ENCODE measurements around the gene GSX1. TPM values are rescaled to one million over a fixed set of nuclear protein-coding genes. Genes with fewer than 3 reads are reported as not detected.
A peak's percentile ranks its signal among the peaks of the same experiment; 100 is the strongest.
"Not testable (repeated sequence)": the region's sequence is repeated elsewhere in the genome, so short reads cannot be mapped to it uniquely, and the experiment has no call there.

Gene GSX1
- total RNA-seq (2014; rRNA removed; shearing (Covaris generic)): not detected in 2 replicates

DNA sequence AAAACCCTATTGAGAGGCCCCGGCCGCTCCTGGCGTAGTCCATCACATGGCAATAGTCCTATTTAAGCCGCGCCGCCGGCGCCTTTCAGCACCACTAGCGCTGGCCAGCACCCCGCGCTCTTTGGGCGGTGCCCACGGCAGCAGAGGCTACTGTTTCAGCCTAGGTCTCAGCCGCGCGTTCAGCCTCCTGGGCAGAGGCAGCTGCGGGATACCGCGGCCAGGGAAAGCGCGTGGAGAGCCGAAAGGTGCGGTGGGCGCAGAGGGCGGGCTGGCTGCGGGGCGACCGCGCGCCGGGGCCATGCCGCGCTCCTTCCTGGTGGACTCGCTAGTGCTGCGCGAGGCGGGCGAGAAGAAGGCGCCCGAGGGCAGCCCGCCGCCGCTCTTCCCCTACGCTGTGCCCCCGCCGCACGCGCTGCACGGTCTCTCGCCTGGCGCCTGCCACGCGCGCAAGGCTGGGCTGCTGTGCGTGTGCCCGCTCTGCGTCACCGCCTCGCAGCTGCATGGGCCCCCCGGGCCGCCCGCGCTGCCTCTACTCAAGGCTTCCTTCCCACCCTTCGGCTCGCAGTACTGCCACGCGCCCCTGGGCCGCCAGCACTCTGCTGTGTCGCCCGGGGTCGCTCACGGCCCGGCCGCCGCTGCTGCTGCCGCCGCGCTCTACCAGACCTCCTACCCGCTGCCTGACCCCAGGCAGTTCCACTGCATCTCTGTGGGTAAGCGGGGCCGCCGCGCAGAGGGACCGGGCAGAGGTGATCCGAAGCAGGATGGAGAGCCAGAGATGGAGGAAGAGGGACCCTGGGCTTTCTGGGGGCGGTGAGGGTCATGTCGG is at the start of gene GSX1:
Gene GSX1, plus strand, starts transcription at position 91 of the 826 bp plus-strand sequence. Its CDS starts 208 bp downstream, at position 299.
- DNase-seq: peak; percentile 92
- no peak within 1 kb of the TSS for H3K4me3 ChIP-seq (ENCODE audit: insufficient read depth, low read depth, low read length)
- no peaks in the 10 kb centered on the region for H3K36me3 ChIP-seq (replicated peaks; ENCODE audit: control insufficient read depth, insufficient read depth, low read length)
- peaks cover 100% of the 10 kb centered on the region for H3K27me3 ChIP-seq (ENCODE audit: control insufficient read depth, insufficient read depth, low read length)

DNA sequence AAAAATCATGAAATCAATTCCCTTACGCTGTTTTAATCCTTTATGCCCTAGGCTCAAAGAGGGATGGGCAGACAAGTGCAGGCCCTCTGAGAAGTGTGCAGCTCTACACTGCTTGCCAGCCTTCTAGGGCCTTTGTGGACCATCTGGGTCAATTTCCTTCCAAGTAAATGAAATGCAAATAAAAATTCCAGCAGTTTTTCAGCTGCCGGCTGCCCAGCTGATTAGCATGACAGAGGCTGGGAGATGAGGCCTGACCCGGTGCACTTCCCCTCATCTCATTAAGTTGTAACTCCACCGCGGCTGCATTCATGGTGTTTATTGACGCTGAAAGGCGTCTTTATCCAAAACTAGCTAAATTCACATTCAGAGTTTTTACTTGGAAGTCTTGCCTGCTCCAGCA is 47.5 kb upstream of the GSX1 start:
- Histone ChIP-seq H3K27me3 (ENCODE audit: control insufficient read depth, insufficient read depth, low read length) (no peaks in the 10 kb centered on the region), H3K36me3 (replicated peaks; ENCODE audit: control insufficient read depth, insufficient read depth, low read length) (no peaks in the 10 kb centered on the region), H3K4me3 (ENCODE audit: insufficient read depth, low read depth, low read length) (no peak overlapping the region)
- DNase-seq: peak; percentile 67

DNA sequence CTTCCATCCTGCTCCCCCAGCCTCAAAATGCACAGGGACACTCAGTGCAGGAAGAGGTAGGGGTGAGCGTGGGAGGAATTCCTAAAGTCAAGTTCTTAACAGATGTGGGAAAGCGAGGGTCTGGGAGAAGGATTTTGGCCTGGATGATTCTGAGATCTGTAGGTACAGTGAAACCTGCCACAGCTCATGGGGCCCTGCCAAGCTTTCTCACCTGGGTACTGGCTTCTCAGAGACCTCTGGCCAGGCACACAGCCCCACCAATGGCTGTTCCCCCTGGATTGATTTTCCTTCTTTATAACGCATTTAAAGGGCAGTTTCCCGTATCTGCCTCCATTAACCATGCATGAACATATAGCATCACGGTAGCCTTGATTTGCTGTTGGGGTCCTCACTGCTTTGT is 47.0 kb upstream of the GSX1 start:
- no peak overlapping the region for H3K4me3 ChIP-seq (ENCODE audit: insufficient read depth, low read depth, low read length)
- H3K27me3 ChIP-seq (ENCODE audit: control insufficient read depth, insufficient read depth, low read length): no peaks in the 10 kb centered on the region; the same call in 1 of the 2 replicates

DNA sequence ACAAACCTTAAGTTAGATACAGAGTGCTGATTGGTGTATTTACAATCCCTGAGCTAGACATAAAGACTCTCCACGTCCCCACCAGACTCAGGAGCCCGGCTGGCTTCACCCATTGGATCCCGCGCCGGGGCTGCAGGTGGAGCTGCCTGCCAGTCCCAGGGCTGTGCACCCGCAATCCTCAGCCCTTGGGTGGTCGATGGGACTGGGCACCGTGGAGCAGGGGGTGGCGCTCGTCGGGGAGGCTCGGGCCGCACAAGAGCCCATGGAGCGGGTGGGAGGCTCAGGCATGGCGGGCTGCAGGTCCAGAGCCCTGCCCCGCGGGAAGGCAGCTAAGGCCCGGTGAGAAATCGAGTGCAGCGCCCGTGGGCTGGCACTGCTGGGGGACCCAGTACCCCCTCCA is 44.1 kb upstream of the GSX1 start:
- not testable (repeated sequence) for DNase-seq; H3K4me3 ChIP-seq (ENCODE audit: insufficient read depth, low read depth, low read length); H3K36me3 ChIP-seq (replicated peaks; ENCODE audit: control insufficient read depth, insufficient read depth, low read length); H3K27me3 ChIP-seq (ENCODE audit: control insufficient read depth, insufficient read depth, low read length)

More for the DNA sequence above, 47.0 kb upstream of the GSX1 start:
- DNase-seq: peak; percentile 40
- H3K36me3 ChIP-seq (replicated peaks; ENCODE audit: control insufficient read depth, insufficient read depth, low read length): no peaks in the 10 kb centered on the region

DNA sequence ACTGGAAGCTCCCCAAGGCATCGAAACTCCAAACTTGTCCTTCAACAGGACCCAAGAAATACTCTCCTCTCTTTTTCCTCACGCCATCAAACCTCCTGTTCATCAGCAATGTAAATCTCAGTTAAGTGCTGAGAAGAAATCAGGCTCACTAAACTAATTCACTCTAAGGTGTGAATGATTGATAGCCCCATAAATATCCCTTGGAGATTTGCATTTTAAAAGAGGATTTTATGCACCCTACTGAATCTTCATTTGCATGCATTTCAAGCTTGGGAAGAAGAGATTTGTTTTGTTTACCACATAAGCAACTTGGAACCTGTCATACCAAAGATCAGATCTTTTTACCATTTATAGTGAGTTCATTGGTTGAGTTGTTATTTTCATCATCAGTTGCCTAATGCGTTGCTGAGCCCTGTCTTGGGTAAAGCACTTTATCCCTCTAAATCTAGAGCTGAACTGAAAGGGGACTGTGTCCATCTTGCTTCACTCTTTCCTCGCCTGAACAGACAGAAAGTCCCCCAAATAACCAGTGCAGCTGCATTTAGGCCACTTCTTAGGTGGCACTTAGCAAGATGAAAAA is 40.2 kb upstream of the GSX1 start:
- Histone ChIP-seq H3K36me3 (replicated peaks; ENCODE audit: control insufficient read depth, insufficient read depth, low read length) (no peaks in the 10 kb centered on the region), H3K27me3 (ENCODE audit: control insufficient read depth, insufficient read depth, low read length) (no peaks in the 10 kb centered on the region; the same call in 1 of the 2 replicates), H3K4me3 (ENCODE audit: insufficient read depth, low read depth, low read length) (no peak overlapping the region)
- no peak for DNase-seq

DNA sequence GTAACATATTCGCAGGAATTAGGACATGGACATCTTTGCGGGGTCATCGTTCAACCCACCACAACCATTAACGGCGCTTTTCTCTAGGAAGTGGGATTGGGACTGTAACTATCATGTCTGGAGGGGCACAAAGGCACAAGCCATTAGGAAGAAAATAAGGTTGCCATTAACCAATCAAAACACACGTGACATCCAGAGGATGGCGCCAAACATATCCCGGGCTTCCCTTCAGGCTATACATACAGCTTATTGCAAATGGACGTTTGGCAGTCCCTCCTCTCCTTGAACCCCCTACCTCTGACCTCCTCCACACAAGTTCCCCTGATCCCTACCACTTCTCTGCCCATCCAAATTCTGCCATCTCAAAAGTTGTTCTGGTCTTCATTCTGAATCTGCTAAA is 26.6 kb upstream of the GSX1 start:
- DNase-seq: peak; percentile 62
- Histone ChIP-seq H3K27me3 (ENCODE audit: control insufficient read depth, insufficient read depth, low read length) (no peaks in the 10 kb centered on the region), H3K4me3 (ENCODE audit: insufficient read depth, low read depth, low read length) (no peak overlapping the region), H3K36me3 (replicated peaks; ENCODE audit: control insufficient read depth, insufficient read depth, low read length) (no peaks in the 10 kb centered on the region)

DNA sequence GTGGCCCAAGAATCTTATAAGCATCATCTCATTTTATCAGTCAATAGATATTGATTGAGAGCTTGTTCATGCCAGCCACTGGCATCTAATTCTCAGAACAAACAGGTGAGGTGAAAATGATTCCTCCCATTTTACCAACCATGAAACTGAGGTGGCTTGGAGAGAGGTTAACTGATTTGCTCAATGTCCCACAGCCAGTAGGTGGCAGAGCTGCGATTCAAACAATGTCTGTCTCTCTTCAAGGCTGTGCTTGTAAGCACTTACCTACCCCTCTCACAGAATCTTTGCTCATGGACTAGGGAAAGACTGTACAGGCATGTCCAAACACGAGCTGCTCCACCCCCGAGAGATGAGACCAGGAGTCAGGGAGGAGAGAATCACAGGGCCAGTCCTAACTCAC is 21.5 kb upstream of the GSX1 start:
- H3K36me3 ChIP-seq (replicated peaks; ENCODE audit: control insufficient read depth, insufficient read depth, low read length): no peaks in the 10 kb centered on the region
- H3K27me3 ChIP-seq (ENCODE audit: control insufficient read depth, insufficient read depth, low read length): peaks cover under 1% of the 10 kb centered on the region; the same call in 1 of the 2 replicates
- DNase-seq: peak; percentile 64
- no peak overlapping the region for H3K4me3 ChIP-seq (ENCODE audit: insufficient read depth, low read depth, low read length)

DNA sequence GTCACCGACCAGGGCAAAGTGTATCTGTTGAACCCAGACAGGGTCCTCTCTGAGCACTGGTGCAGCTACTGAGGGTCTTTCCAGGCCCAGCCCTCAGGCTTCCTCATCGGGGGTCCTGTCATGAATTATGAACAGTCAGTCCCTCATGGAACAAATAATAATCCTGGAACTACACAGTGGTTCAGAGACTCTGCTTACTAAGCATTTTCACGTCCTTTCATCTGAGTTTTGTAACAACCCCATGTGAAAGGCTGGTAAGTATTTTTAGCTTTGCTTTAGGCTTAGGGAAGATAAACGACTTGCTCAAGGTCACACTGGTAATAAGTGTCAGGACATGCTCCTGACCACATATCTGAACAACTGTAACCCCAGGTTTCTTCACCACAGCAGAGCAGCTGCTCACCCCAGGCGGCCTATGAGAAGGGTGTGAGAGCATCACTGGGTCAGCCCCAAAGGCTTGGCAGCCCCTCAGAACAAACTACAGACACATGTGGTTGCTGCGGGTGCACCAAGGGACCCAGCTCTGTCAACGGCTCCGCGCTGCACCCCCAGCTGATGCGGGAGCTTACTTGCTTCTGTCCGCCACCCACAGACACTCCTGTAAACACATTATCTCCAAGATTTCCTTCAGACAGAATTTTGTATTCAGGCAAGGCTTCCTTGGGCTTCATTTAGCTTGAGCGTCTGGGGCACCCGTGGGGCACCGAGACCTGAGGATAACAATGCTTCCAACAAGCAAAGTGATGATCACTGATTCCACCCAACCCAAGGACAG is 19.4 kb upstream of the GSX1 start:
- no peak overlapping the region for H3K4me3 ChIP-seq (ENCODE audit: insufficient read depth, low read depth, low read length)
- H3K36me3 ChIP-seq (replicated peaks; ENCODE audit: control insufficient read depth, insufficient read depth, low read length): no peaks in the 10 kb centered on the region
- DNase-seq: no peak
- peaks cover 6% of the 10 kb centered on the region for H3K27me3 ChIP-seq (ENCODE audit: control insufficient read depth, insufficient read depth, low read length)

DNA sequence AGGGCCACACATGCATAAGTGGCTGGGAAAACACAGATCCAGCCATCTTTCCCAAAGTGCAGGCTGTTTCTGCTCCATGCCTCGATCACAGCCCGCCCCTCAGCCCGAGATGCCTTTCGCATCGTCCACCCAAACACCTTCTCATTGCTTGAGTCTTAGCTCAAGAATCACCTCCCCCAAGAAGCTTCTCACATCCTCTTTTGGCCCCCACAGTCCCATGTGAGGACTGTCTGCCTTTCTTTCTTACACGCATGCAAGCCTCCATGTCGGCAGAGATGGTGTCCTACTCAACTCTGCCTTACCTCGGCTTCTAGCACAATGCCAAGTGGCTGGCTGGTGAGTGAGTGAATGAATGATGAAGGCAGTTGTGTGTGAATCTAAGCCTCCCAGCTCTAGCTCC is 18.1 kb upstream of the GSX1 start:
- Histone ChIP-seq H3K27me3 (ENCODE audit: control insufficient read depth, insufficient read depth, low read length) (peaks cover 10% of the 10 kb centered on the region), H3K4me3 (ENCODE audit: insufficient read depth, low read depth, low read length) (no peak overlapping the region), H3K36me3 (replicated peaks; ENCODE audit: control insufficient read depth, insufficient read depth, low read length) (no peaks in the 10 kb centered on the region)
- DNase-seq: no peak

DNA sequence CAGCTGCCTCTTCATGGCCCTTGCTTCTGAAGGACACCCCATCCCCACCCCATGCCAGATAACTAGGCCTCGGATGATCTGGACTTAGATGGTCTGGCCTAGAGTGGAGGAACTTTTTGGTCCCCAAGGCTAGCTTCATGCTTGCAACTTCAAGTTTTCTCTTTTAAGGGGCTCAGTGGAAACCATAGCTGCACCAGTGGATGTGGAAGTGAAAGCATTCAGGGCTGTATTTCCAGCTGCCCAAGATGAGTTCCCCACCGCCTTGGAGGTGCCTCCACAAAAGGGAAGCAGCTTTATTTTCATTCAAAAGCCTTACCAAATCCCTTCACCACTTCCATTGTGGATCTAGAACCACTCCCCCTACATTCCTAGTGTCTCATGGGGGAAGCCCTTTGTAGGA is 17.6 kb upstream of the GSX1 start:
- DNase-seq: no peak
- no peak overlapping the region for H3K4me3 ChIP-seq (ENCODE audit: insufficient read depth, low read depth, low read length)
- no peaks in the 10 kb centered on the region for H3K36me3 ChIP-seq (replicated peaks; ENCODE audit: control insufficient read depth, insufficient read depth, low read length)
- H3K27me3 ChIP-seq (ENCODE audit: control insufficient read depth, insufficient read depth, low read length): peaks cover 10% of the 10 kb centered on the region

DNA sequence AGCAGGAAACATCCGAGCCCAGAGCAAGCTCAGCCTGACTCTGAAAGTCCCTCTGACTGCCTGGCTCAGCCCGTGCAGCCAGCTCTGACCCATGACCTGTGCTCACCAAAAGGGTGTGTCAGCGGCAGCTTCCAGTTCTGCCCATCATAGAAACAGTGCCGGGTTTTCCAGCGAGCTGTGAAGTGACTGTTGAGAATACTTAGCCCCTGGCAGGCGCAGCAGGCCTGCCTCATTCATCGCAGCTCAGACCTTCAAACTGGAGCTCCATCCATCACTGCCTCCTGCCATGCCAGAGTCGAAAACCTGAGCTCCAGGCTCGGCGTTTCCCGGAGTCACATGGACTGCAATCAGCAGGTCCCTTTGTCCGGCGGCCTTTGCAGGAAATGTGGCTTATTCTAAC is 16.3 kb upstream of the GSX1 start:
- Histone ChIP-seq H3K4me3 (ENCODE audit: insufficient read depth, low read depth, low read length) (no peak overlapping the region), H3K36me3 (replicated peaks; ENCODE audit: control insufficient read depth, insufficient read depth, low read length) (no peaks in the 10 kb centered on the region), H3K27me3 (ENCODE audit: control insufficient read depth, insufficient read depth, low read length) (peaks cover 10% of the 10 kb centered on the region)
- peak; percentile 33 for DNase-seq

DNA sequence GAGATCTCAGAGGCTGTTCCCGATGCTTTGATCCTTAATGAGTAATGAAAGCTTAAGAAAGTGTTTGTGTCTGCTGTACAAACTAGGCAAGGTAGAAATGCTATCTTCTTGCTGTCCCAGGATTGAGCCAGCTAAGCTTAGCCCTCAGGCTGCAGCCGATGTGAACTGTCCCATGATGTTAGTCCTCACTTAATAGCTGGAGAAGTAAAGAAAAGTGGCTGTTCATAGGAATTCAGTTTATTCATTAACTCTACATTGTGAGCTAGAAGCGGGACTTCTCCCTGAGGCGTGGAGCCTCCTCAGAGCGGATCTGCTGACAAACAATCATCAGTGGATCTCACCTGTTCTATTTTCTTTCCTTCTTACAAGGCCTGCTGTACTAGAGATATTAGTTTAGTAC is 10.1 kb upstream of the GSX1 start:
- DNase-seq: no peak
- Histone ChIP-seq H3K36me3 (replicated peaks; ENCODE audit: control insufficient read depth, insufficient read depth, low read length) (no peaks in the 10 kb centered on the region), H3K4me3 (ENCODE audit: insufficient read depth, low read depth, low read length) (no peak overlapping the region), H3K27me3 (ENCODE audit: control insufficient read depth, insufficient read depth, low read length) (peaks cover 25% of the 10 kb centered on the region)

DNA sequence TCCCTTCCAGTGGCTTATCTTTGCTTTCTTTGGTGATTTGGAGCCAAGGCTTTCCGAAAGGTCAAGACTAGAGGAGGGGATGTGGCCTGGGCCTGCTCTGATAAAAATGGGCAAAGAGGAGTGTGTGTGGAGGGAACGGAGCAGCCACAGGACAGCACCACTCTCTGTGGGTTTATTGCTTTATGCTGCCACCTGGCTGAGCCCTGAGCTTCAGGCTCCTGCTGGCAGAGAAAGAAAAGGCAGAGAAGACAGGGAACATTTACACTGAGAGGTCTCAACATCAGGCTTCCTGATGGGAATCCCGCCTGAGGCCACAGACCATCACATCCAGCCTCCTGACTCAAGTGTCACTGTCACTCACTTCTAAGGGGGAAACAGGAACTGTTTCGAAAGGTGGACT is 9.2 kb upstream of the GSX1 start:
- peak; percentile 55 for DNase-seq
- no peaks in the 10 kb centered on the region for H3K36me3 ChIP-seq (replicated peaks; ENCODE audit: control insufficient read depth, insufficient read depth, low read length)
- peaks cover 31% of the 10 kb centered on the region for H3K27me3 ChIP-seq (ENCODE audit: control insufficient read depth, insufficient read depth, low read length)
- no peak overlapping the region for H3K4me3 ChIP-seq (ENCODE audit: insufficient read depth, low read depth, low read length)

DNA sequence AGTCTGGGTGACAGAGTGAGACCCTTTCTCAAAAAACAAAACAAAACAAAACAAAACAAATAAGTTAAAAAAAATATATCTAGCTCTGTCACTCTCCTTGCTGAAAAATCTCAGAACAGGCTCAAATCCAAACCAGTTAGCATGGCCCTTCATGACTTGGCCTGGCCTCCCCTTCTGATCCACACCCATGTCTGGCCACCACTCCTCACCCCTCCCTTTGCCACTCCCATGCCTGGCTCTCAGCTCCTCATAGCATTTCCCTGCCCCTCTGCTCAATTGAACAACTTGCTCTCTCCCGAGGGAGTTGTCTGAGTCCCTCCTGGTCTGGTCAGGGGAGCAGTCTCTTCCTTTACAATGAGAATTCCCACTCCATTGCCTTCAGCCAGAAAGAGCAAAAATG is 4.0 kb upstream of the GSX1 start:
- Histone ChIP-seq H3K27me3 (ENCODE audit: control insufficient read depth, insufficient read depth, low read length) (peaks cover 78% of the 10 kb centered on the region), H3K36me3 (replicated peaks; ENCODE audit: control insufficient read depth, insufficient read depth, low read length) (no peaks in the 10 kb centered on the region)
- no peak for DNase-seq

DNA sequence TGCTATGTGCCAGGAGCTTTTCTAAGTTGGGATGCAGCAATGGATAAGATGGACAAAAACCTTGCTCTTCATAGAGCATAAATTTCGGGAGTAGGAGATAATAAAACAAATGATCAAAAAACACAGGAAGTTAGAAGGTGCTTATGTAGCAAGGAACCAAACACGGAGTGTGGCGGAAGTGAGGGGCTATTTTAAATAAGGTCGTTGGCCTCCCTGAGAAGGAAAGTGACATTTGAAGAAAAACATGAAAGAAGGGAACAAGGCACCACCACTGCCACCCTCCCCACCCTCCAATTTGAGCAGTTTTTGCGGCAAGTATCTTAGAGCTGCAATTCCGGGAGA is 3.2 kb upstream of the GSX1 start:
- Histone ChIP-seq H3K27me3 (ENCODE audit: control insufficient read depth, insufficient read depth, low read length) (peaks cover 85% of the 10 kb centered on the region), H3K4me3 (ENCODE audit: insufficient read depth, low read depth, low read length) (no peak overlapping the region), H3K36me3 (replicated peaks; ENCODE audit: control insufficient read depth, insufficient read depth, low read length) (no peaks in the 10 kb centered on the region)
- DNase-seq: no peak

More for the DNA sequence above, 4.0 kb upstream of the GSX1 start:
- H3K4me3 ChIP-seq (ENCODE audit: insufficient read depth, low read depth, low read length): no peak overlapping the region

All from H7 (cell line).